K562 (cell line): ENCODE data around the gene PDE5A. TPM values are rescaled to one million over a fixed set of nuclear protein-coding genes. Genes with fewer than 3 reads are reported as not detected.
A peak's percentile ranks its signal among the peaks of the same experiment; 100 is the strongest.

Experiments used
- DEAF1 ChIP-seq: fragments of 450-650 bp; formaldehyde crosslinking; IDR thresholded peaks from 2 replicates; pipeline ENCODE4 v1.4.0; 2020; ENCODE audit warnings: mild to moderate bottlenecking, moderate library complexity
- FOXA3 ChIP-seq, 2 experiments: fragments of 450-650 bp in 1 of 2; sonication (generic) in 1 of 2; formaldehyde crosslinking; IDR thresholded peaks in 1 of 2; conservative IDR thresholded peaks in 1 of 2; 2 replicates each; pipeline versions ENCODE4 v1.4.0 to v1.8.0; 2020 to 2022; ENCODE audit warnings: mild to moderate bottlenecking in 2 of 2, missing genetic modification reagents in 1 of 2
- GABPB1 ChIP-seq: sonication (generic); formaldehyde crosslinking; IDR thresholded peaks from 2 replicates; pipeline ENCODE4 v1.8.0; 2022; ENCODE audit warnings: mild to moderate bottlenecking, missing genetic modification reagents
- HMGN3 ChIP-seq: IDR thresholded peaks from 2 replicates; pipeline ENCODE4 v1.6.1; 2011; ENCODE audit warnings: borderline replicate concordance, low read depth, mild to moderate bottlenecking, mixed read lengths, low read length; ENCODE audit not compliant: insufficient read length; ENCODE audit errors: extremely low read depth
- MEF2A ChIP-seq: IDR thresholded peaks from 2 replicates; pipeline ENCODE4 v1.6.1; 2011; ENCODE audit warnings: low read depth, mild to moderate bottlenecking, low read length, moderate library complexity; ENCODE audit not compliant: control insufficient read depth
- MTA2 ChIP-seq: fragments of 450-650 bp; IDR thresholded peaks from 2 replicates; pipeline ENCODE4 v1.6.1; 2016; ENCODE audit warnings: low read depth
- PCBP1 ChIP-seq: fragments of 200-400 bp; formaldehyde crosslinking; IDR thresholded peaks from 2 replicates; pipeline ENCODE4 v1.6.1; 2018; ENCODE audit warnings: mild to moderate bottlenecking, low read depth, low read length; ENCODE audit not compliant: poor library complexity, severe bottlenecking
- POLR3A ChIP-seq: IDR thresholded peaks from 2 replicates; pipeline ENCODE4 v1.6.1; 2011; ENCODE audit warnings: borderline replicate concordance, mild to moderate bottlenecking, moderate library complexity; ENCODE audit not compliant: insufficient read length, insufficient read depth; ENCODE audit errors: extremely low read depth
- RAD21 ChIP-seq, 2 experiments: fragments of 250-450 bp in 1 of 2; fragments of 450-650 bp in 1 of 2; sonication (Bioruptor Pico) in 1 of 2; formaldehyde crosslinking in 1 of 2; IDR thresholded peaks in 1 of 2; conservative IDR thresholded peaks in 1 of 2; 2 replicates each; pipeline versions ENCODE4 v1.4.0 to v1.8.0; 2020 to 2022; ENCODE audit warnings: mild to moderate bottlenecking in 2 of 2, moderate library complexity in 1 of 2
- SIN3A ChIP-seq, 2 experiments: fragments of 150-350 bp in 1 of 2; IDR thresholded peaks; 2 replicates each; pipeline ENCODE4 v1.6.1; 2011 to 2016; ENCODE audit warnings: borderline replicate concordance in 2 of 2, low read depth in 2 of 2, low read length in 2 of 2, mild to moderate bottlenecking in 2 of 2, moderate library complexity in 2 of 2; ENCODE audit not compliant: control insufficient read depth in 1 of 2
- TEAD1 ChIP-seq, 2 experiments: fragments of 450-650 bp in 1 of 2; sonication (generic) in 1 of 2; formaldehyde crosslinking; IDR thresholded peaks; 2 replicates each; pipeline versions ENCODE4 v1.4.0 to v1.8.0; 2020 to 2022; ENCODE audit warnings: mild to moderate bottlenecking in 2 of 2, missing genetic modification reagents in 1 of 2
- ZNF518B ChIP-seq: fragments of 250-450 bp; sonication (Bioruptor Pico); IDR thresholded peaks from 2 replicates; pipeline ENCODE4 v1.5.0; 2021; ENCODE audit warnings: mild to moderate bottlenecking, moderate library complexity
- ZNF668 ChIP-seq: fragments of 250-450 bp; sonication (Bioruptor Pico); IDR thresholded peaks from 2 replicates; pipeline ENCODE4 v1.8.0; 2022; ENCODE audit warnings: mild to moderate bottlenecking, inconsistent platforms
- polyA plus RNA-seq, 8 experiments: library from polyadenylated mRNA; depleted of rRNA in 4 of 8; stranded (reverse) in 5 of 8; unstranded in 3 of 8; fragments of >200 nt; fragmentation: Nextera tagmentation in 2 of 8; fragmentation: Illumina TruSeq in 1 of 8; extraction: Ambion mirVana in 2 of 8; extraction: Trizol in 1 of 8; gene quantifications; 2 replicates each; pipeline versions ENCODE4 v1.2.1 to v1.2.3, GENCODE V29; 2011 to 2014; ENCODE audit warnings: inconsistent platforms in 1 of 8, missing spikeins in 1 of 8
- total RNA-seq, 7 experiments: library from RNA; depleted of rRNA in 6 of 7; stranded (reverse); fragments of >200 nt in 6 of 7; fragmentation: Illumina TruSeq in 2 of 7; extraction: Trizol in 2 of 7; gene quantifications; 2 replicates each; pipeline versions ENCODE4 v1.2.1 to v1.2.3, GENCODE V29; 2011 to 2021; ENCODE audit warnings: low replicate concordance in 1 of 7
- TF ChIP-seq, protein P1 (sequence below): fragments of 200-400 bp; formaldehyde crosslinking; IDR thresholded peaks from 2 replicates; pipeline ENCODE4 v1.6.1; 2017; ENCODE audit warnings: mild to moderate bottlenecking, low read depth, low read length, moderate library complexity

Gene PDE5A
- total and polyA plus RNA-seq, 9 of the 15 experiments (the other 6 are each of a cell fraction or from before 2014, with no cell fraction given) = 0.07 to 1.9 (median 0.29) TPM

DNA sequence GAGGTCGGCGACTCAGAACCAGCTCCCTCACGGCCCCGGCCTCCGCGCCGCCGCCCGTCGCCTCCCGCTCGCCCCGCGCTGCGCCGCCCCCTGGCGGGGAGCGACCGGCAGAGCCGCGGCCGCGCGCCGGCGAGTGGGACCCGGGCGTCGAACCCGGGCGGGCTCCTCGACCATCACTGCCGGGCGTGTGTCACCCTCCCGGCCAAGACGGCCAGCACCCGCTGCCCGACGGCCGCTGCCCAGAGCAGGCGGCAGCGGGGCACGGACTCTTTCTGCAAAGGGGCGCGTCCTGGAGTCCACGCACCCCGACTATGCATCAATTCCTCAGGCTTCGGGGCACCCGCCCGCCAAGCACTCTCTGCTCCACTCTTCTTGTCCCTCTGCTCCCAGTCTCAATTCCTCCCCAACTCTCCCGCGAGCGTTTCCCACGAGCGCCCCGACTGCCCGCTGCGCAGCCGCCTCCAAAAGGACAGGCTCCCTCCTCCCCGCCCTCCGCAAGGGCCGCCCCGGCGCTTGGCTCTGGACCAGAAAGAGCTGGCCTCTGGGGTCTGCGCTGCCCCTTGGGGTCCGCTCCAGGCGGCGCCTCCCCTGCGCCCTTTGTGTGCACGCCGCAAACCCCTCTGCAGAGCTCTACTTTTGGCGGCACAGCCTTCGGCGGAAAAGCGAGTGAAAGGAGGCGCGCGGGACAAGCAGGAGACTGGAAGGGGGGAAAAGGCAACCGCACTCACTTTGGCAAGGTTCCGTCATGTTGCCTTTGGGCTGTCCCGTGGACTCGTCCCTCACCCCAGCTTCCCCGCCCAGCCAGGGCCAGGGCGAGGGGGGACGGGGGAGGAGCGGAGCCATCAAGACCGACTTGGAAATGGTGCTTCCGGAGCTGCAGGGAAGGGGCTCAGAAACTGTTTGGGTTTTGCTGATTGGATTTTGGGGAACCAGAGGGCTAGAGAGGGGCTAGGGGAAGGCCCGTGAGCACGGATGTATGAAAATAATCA lies 1.0 kb downstream of the PDE5A start (continued):
- TF ChIP-seq, protein P1, sequence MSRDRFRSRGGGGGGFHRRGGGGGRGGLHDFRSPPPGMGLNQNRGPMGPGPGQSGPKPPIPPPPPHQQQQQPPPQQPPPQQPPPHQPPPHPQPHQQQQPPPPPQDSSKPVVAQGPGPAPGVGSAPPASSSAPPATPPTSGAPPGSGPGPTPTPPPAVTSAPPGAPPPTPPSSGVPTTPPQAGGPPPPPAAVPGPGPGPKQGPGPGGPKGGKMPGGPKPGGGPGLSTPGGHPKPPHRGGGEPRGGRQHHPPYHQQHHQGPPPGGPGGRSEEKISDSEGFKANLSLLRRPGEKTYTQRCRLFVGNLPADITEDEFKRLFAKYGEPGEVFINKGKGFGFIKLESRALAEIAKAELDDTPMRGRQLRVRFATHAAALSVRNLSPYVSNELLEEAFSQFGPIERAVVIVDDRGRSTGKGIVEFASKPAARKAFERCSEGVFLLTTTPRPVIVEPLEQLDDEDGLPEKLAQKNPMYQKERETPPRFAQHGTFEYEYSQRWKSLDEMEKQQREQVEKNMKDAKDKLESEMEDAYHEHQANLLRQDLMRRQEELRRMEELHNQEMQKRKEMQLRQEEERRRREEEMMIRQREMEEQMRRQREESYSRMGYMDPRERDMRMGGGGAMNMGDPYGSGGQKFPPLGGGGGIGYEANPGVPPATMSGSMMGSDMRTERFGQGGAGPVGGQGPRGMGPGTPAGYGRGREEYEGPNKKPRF = no peak
- no peak for TF ChIP-seq POLR3A
- TF ChIP-seq PCBP1 = no peak
- TF ChIP-seq RAD21 (CRISPR knock-in tag; conservative IDR thresholded peaks at IDR 0.05 in 1 of 2, IDR thresholded peaks at IDR 0.05 in 1 of 2) = peak in 1 of 2 experiments; percentile 48; a peak in 2 of 4 replicates
- TF ChIP-seq ZNF668 (CRISPR knock-in tag) = no peak
- TF ChIP-seq TEAD1 (CRISPR knock-in tag; IDR thresholded peaks at IDR 0.05) = no peak
- no peak for TF ChIP-seq SIN3A (IDR thresholded peaks at IDR 0.05; ENCODE audit: borderline replicate concordance in 2 of 2, control insufficient read depth in 1 of 2, low read depth in 2 of 2, low read length in 2 of 2)
- no peak for TF ChIP-seq MTA2
- TF ChIP-seq MEF2A = no peak
- TF ChIP-seq DEAF1 (CRISPR knock-in tag) = no peak
- peak; percentile 49 for TF ChIP-seq HMGN3
- TF ChIP-seq ZNF518B (CRISPR knock-in tag) = no peak
- TF ChIP-seq FOXA3 (CRISPR knock-in tag; conservative IDR thresholded peaks at IDR 0.05 in 1 of 2, IDR thresholded peaks at IDR 0.05 in 1 of 2) = no peak
- 0 out of 2 replicates have a peak, but pooled peaks have one; percentile 21 for TF ChIP-seq GABPB1 (CRISPR knock-in tag)
